NCI-H2196 (cell line): ENCODE data around the gene C16orf74.

Source experiments
- DNase-seq: peaks from one replicate; lab custom pipeline; 2025; ENCODE audit not compliant: unreplicated experiment; lab: John Stamatoyannopoulos, UW

Gene C16orf74

DNA sequence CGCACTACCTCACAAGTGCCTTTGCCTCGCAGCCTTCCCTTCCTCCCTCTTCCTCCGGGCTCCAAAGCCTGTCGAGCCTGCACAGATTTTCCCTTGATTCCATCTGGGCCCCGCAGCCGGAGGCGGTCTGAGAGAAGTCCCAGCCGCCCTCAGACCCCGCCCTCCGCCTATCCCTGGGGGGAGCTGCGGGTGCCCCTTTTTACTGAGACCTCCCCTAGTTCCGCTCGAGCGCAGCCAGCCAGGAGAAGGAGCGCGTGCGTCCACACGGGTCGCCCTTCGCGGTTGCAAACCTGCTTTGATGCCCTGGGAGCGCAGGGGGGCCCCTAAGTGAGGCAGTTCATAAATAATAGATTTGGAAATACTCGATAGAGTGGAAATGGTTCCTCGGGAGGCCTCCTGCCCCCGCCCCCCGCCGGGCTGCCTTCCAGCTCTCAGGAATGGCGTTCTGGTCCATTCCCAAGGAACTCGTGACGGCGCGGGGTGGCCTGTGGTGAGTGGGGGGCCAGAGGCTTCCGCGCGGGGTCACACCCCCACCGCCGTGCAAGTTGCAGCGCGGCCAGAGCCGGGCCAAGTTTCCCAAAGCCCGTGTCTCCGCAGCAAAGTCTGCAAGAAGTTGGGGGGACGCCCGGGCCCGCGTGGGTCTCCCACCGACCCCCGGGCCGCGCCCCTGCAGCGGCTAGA, 610 bp downstream of the C16orf74 start:
- DNase-seq: no peak

DNA sequence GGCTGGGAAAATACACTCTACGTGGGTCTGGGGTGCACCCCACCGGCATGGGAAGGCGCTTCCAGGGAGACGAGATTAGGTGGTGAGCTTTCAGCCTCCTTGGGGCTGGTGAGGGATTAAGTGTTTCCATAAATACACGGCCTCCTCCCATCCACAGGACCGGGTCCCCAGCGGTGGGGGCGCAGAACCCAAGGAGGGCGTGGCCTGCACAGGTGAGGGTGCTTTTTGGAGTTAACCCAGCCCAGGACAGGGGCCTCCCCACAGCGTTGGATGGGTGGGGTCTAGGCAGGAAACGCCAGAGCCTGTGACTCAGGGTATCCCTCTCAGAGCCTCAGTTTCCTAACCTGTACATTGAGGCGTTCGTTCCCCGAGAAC, 1.1 kb downstream of the C16orf74 start:
- DNase-seq: no peak

DNA sequence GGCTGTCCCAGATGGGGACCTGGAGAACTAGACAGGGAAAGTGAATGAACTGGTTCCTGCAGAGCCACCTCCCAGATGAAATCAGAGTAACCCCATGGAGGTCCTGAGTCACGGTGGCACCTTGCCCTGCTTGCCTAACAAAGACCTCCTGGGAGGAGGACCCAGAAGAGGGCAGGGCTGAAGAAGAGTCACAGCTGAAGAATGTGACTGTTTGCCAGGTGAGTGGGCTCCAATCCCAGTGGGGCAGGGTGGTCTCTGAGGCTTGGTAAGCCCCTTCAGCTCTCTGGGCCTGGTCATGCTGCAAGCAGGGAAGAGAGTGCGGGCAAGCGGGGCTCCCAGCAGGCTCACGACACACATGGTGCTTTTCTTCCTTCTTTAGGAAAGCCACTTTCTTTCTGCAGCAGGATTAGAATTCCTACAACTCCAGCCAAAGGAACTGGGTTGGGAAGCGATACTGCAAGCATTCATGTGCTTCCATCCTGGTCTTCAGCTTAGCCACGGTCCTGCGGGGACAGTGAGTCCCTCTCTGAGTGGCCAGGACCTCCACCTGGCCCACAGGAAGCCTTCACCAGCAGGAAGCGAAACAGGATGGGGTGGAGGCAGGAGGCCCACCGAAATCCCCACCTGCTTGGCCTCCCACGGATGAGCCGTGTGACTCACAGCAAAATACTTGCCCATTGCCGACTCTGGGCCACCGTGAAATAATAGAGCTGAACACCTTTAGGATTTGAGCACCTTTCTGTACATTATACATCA, 4.3 kb downstream of the C16orf74 start:
- DNase-seq: no peak

DNA sequence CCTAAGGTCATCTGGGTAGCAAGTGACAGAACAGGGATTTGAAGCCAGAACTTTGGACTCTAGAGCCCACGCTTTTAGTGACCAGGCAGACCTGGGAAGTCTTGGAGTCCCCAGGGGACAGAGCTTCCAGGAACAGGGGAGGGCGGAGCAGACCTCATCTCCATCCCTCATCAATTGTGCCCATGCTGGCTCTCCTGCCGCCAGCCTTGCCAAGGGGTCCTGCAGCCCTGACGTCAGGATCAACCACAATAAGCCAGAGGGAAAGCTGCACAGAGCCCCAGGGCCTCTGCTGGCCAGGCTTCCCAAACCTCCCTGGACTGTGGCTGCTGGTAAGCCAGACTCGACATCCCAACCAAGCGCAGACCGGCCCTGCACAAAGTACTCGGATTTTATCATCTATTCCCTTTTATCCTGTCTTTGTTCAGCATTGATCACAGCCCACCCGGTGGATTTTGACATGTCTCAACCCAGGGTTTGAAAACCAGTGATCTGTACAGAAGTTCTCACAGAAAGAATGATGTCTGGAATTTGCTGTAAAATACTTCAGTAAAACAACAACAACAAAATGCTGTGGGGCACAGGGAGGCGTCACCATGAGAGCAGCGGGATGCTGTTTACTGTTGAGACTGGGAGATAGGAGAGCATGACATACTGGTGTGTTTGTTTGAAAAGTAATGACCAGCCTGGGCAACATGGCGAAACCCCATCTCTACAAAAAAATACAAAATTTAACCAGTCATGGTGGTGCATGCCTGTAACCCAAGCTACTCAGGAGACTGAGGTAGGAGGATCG, 11.8 kb downstream of the C16orf74 start:
- DNase-seq: no peak

DNA sequence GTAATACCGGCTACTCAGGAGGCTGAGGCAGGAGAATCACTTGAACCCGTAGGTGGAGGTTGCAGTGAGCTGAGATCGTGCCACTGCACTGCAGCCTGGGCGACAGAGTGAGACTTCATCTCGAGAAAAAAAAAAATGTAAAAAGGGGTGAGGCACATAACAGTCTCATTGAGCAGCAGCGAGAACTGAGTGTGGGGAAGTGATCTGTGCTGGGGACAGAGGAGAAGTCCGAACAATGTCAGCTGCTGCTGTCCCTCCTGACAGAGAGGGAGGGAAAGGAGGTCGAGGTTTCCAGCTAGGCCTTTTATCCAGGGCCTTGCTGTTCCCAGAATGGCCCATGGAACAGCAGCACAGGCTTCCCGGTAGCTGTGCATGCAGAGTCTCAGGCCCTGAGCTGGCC, 14.0 kb downstream of the C16orf74 start:
- DNase-seq: no peak

DNA sequence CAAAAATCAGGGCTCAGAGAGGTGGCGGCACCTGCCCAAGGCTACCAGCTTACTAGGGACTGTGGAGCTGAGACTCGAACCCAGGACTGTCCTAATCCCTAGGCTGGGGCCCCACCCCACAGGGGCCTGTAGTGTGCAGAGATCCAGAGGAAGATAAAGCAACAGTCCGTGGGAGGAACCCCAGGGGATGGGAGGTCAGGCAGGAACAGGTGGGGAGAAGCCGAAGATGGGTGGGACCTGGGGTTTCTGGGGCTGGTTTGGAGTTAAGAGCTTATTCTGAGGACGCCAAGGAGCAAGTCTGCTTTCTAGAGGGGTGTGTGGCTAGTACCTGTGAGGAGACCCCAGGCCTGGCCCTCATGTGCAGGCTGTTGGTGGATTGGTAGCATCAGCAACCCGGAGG, 14.9 kb downstream of the C16orf74 start:
- DNase-seq: no peak

DNA sequence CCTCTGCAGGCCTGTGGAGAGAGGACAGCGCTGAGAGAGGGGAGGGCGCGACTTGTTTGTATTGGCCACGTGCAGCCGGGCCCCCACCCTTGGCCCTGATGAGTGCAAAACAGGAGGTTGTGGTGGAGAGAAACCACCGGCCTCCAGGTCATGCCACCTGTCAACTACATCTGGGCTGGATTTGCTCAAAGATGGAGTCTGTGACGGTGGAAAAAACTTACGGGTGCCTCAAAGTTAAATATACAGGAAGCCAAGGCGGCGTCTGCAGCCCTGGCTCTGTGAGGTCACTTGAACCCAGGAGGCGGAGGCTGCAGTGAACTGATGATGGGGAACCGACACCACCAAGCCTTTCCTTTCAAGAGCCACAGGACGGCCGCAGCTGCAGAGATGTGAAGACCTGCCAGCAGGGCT, 15.7 kb downstream of the C16orf74 start:
- DNase-seq: no peak

DNA sequence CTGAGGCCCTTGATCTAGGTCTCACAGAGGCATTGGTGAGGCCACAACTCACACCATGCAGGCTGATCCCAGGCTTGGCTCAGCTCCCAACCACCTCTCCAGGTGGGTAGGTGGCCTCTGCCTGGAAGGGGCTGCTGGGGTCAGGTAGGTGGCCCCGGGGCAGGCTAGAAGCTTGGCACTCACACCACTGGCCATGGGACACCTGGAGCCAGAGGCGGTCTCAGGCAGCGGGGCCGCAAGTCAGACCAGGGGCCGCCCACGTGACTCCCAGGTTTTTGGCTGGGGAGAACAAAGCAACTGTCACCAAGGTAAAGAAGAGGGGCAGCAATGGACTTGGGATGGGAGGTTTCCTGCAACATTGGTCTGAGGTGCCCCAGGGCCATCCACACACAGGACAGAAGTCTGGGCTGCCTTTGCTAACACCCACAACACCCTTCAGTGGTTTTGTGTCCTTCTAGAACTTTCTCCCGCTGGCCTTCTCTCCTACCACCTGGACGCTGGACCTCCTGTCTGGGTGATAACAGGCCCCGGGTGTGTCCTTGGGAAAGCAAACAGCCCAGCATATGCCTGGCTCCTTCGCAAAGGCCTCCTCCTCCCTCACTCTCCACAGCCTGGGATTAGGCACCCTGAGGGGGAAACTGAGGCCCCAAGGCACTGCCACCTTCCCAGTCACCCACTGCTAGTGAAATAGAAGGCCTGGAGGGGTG, 16.4 kb downstream of the C16orf74 start:
- no peak for DNase-seq

DNA sequence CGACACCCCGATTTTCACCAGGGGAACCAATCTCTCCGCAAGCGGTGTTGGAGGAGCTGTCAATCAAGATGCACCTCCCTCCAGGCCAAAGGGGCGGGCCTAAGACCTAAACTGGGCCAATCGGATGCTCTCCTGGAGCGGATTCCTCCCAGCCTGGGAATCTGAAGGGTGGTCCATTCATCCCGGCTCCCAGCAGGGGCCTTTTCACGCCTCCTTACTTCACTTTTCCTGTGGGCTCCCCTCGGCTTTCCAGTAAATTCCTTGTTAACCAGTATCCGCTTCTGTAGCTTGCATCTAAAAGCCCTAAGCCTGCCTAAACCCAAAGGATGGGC, 17.1 kb downstream of the C16orf74 start:
- no peak for DNase-seq

DNA sequence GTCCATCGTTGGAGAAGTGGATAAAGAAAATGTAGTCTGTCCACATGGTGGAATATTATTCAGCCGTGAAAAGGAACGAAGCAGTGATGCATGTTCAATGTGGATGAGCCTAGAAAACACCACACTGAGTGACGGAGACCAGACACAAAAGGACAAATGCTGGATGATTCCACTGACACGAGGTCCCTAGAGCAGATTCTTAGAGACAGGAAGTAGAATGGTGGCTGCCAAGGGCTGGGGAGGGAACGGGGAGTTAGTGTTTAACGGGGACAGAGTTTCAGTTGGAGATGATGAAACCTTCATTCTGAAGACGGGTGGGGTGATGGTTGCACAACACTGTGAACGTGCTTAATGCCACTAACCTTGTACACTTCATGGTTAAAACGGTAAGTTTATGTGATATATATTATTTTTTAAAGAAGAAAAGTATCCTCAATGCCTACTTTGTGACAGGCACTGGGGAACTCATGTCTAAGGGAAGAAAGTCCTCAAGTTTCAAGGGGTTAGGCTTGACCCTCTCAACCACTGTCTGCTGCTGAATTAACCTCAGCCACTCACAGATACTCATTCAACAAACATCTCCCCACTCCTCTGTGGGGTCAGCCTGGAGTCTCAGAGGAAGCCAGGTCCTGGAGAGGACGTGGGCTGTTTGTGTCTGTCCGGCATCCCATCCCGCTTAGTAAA, 17.6 kb downstream of the C16orf74 start:
- no peak for DNase-seq

DNA sequence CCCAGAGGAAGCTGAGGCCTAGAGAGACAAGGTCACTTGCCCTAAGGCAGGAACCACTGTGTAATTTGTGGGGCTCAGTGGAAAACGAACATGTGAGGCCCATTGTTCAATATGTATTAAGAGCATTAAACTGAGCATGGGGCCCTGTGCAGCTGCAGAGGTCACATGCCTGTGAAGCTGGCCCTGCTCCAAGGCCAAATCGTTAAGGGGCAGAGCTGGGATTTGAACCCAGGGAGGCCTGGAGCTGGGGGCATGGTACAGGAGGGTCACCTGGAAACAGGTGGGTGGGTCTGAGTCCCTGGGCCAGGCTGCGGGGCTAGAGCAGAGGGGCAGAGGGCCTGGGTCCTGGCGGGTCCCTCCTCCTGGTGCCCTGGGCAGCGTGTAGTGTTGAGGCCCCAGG, 19.7 kb downstream of the C16orf74 start:
- no peak for DNase-seq

DNA sequence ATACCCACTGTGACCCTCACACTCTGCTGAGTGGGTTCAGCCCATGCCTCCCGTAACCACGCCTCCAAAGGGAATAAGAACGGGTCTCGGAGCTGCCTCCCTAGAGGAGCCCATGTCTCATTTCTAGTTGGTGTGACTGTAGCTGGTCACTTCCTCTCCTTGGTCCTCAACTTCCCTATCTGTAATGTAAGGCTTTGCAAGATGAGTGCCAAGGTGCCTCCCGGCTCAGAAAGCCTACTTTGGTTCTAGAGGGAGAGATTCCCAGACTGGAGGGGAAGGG, 20.8 kb downstream of the C16orf74 start:
- no peak for DNase-seq

DNA sequence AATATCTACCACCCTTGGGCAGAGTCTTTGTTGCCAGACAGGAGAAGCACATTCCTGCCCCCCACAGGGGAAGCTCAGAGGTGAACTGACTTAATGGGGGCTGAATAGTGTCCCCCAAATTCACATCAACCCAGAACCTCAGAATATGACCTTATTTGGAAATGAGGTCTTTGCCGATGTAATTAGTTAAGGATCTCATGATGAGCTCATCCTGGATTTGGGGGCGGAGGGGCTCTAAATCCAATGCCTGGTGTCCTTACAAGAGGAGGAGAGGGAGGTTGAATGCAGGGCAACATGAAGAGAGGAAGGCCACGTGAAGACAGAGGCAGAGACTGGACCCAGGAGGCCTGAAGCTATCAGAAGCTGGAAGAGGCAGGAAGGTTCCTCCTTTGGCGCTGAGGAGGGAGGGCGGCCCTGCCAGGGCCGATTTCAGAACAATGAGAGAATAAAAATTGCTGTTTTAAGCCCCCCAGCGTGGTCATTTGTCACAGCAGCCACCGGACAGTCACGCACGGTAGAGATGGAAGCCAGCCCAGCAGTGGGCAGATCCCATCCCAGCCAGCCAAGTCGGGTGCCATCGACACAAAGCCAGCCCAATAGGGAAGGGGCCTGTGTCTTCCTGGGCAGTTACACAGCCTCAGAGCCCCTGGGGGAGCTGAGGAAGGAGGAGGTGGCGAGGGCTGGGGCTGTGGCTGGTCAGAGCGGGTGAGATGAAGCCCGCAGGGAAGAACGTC, 21.3 kb downstream of the C16orf74 start:
- DNase-seq: no peak

DNA sequence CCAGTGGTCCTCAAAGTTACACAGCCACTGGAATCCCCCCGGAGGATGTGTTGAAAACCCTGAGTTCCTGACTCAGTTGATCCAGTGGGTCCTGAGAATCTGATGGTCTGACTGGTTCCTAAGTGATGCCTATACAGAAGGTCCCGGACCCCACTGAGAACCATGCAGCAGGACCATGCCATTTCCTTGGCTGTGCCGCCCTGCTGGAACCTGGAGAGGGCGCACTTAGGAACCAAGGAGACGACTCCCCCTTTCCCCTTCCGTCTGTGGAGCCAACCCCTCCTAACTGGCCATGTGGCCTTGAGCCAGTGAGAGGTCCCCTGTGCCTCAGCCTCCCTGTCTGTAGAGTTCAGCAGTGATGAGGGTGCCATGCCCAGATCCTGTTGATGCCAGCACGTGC, 22.0 kb downstream of the C16orf74 start:
- DNase-seq: no peak

DNA sequence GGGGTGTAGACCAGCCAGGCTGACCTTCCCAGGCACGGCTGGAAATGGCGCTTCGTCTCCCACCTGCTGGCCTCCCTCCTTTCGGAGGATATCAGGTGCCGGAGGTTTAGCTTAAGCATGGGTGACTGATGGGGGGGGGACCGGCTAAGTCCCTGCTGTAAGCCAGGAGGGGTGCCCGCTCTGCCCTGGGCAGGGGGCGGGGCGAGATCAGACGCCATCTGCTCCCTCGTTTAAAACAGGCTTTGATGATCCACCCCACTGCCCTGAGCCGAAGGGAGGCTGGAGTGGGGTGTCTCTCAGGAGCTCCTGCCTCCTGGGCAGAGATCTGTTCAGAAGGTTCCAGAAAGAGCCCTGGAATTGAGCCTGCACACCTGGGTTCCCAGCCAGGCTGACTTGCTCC, 26.0 kb downstream of the C16orf74 start:
- DNase-seq: no peak

DNA sequence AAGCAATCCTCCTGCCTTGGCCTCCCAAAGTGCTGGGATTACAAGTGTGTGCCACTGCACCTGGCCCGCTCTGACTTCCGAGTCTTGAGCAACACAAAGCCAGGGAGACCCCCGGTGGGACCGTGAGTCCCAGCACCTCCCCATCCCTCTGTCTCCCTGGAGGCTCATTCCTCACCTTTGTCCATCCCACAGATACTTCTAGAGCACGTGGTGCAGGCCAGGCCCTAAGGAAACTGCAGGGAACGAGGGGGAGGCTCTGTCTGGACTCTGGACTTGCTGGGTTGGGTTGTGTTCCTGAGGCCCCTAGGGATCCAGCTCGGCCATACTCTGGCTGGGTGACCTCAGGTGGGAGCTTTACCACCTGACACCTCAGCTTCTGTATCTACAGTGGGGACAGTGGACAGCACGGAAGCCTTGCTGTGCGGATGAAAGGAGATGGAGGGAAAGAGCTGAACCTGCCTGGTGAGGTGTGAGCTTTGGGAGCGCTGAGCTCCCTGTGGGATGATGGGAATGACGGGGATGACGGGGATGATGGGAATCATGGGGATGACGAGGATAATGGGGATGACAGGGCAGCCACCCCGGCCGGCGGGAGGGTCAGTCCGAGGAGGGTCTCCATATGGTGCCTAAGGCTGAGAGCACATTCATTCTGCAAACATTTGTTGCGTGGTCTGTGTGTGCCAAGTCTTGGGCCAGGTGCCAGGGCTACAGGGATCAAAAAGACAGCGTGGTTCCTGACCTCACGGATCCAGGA, 26.6 kb downstream of the C16orf74 start:
- no peak for DNase-seq

DNA sequence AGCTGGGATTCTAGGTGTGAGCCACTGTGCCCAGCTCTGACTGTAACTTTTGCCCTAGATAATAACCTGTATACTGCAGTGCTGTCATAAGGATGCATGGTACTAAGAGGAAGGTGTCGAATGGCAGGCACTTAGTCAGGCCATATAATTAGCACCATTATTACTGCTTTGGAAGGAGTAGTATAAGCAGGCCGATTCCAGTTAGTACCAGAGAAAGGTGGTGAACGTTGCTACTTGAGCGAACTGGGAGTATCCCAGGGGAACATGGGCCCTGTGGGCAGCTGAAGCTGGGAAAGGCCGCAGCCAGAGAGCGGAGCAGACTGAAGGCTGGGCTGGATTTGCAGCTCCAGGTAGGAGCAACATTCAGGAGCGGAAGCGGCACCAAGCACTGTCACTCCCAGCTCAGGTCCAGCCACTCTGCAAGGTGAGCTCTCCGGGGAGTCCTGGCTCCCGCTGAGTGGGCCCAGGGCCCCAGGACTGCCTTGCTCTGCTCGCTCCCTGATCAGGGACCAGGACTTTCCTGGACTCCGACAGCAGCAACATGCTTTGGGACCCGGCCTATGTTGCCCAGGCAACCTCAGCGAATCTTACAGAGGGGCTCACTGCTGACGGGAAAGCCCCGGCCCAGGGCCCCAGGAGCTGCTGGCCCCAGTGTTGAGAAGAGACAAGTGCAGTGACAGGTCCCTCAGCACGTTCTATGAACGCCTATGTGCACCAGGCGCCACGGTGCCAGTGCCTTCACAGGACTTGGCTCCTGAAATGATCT, 28.6 kb downstream of the C16orf74 start:
- DNase-seq: no peak

DNA sequence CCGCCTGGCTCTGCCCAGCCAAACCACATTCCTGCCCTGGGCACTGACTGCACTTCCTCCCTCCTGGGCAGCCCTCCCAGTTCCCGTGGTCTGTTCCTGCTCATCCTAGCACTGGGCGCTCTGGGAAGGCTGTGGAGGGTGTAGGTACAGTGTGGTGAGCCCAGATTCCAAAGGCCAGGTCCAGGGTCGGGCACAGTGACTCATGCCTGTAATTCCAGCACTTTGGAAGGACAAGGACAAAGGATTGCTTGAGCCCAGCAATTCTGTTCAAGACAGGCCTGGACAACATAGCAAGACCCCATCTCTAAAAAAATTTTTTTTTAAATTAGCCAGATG, 30.6 kb downstream of the C16orf74 start:
- DNase-seq: peak; percentile 19

DNA sequence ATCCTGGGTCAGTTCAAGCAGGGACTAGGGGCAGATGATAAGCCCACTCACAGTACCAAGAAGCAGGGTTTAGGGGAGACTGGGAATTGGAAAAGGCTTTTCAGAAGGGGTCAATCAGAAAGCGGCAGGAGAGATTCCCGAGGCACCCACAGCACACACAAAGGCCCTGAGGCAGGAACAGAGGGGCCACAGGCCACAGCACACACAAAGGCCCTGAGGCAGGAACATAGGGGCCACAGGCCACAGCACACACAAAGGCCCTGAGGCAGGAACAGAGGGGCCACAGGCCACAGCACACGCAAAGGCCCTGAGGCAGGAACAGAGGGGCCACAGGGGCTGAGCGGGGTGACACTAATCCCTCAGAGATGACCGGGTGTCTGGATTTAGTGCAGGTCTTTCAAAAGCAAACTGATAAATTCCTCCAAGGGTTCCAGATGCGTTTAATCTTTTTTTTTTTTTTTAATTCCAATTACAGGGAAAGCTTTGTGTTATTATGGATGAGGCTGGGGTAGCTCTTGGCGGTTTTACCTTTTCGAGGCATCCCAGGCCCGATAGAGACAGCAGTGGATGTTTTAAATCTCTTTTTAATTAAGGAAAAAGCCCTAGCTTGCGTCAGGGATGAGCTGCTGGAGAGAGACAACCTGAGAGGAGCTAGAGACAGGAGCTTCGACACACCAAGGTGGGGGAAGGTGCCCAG, 31.1 kb downstream of the C16orf74 start:
- no peak for DNase-seq
